GM06990 (cell line): ENCODE results near the gene RPP40.

Experiments
- DNase-seq: peaks from one replicate; pipeline ENCODE4 v3.0.0-alpha.2; 2011; ENCODE audit not compliant: insufficient read length; ENCODE audit errors: extremely low read depth
- H3K27me3 ChIP-seq: replicated peaks from 2 replicates; pipeline ENCODE4 v1.6.0; 2011; ENCODE audit warnings: low read length; ENCODE audit not compliant: control insufficient read depth, insufficient read depth
- H3K36me3 ChIP-seq: 2 replicates; pipeline ENCODE4 v1.5.1; 2011; ENCODE audit warnings: low read length; ENCODE audit not compliant: control insufficient read depth, insufficient read depth
- H3K4me3 ChIP-seq: replicated peaks from 2 replicates; pipeline ENCODE4 v1.5.1; 2011; ENCODE audit warnings: low read depth, mild to moderate bottlenecking, control low read depth, low read length
- CTCF ChIP-seq: IDR thresholded peaks from 2 replicates; pipeline ENCODE4 v1.5.1; 2011; ENCODE audit warnings: low read length, control low read depth, mild to moderate bottlenecking, inconsistent platforms; ENCODE audit not compliant: insufficient read depth, poor library complexity, severe bottlenecking

The RPP40 gene

GRCh38 chr6:4981761-4982160 is 22.1 kb downstream of the RPP40 start:
- H3K4me3 ChIP-seq = no peak overlapping the region
- H3K36me3 ChIP-seq = no peaks in the 10 kb centered on the region
- DNase-seq = no peak
- H3K27me3 ChIP-seq = no peaks in the 10 kb centered on the region
- no peak for TF ChIP-seq CTCF

- no peaks in the 10 kb centered on the region for H3K27me3 ChIP-seq
- no peak for TF ChIP-seq CTCF
- H3K36me3 ChIP-seq = no peaks in the 10 kb centered on the region
- H3K4me3 ChIP-seq = no peak overlapping the region
- DNase-seq = no peak
These were observed 24.4 kb downstream of the RPP40 start for GRCh38 chr6:4979426-4979825.

GRCh38 chr6:4977468-4977867 is 26.4 kb downstream of the RPP40 start:
- no peak for TF ChIP-seq CTCF
- no peak for DNase-seq
- Histone ChIP-seq H3K27me3 (no peaks in the 10 kb centered on the region; the same call in 1 of the 2 replicates), H3K4me3 (no peak overlapping the region), H3K36me3 (no peaks in the 10 kb centered on the region)

GRCh38 chr6:4975506-4975905 is 28.3 kb downstream of the RPP40 start:
- peaks cover 1% of the 10 kb centered on the region; the same call in 1 of the 2 replicates for H3K27me3 ChIP-seq
- no peak for DNase-seq
- H3K36me3 ChIP-seq = no peaks in the 10 kb centered on the region
- no peak overlapping the region for H3K4me3 ChIP-seq
- TF ChIP-seq CTCF = no peak

- TF ChIP-seq CTCF = no peak
- peaks cover 1% of the 10 kb centered on the region; the same call in 1 of the 2 replicates for H3K27me3 ChIP-seq
- H3K36me3 ChIP-seq = no peaks in the 10 kb centered on the region
- no peak for DNase-seq
- H3K4me3 ChIP-seq = no peak overlapping the region
These were observed 28.9 kb downstream of the RPP40 start for GRCh38 chr6:4974962-4975361.
